Left renal pelvis (tissue), 4 donors: ENCODE measurements around the gene HIGD2A. TPM values are rescaled to one million over a fixed set of nuclear protein-coding genes. Genes with fewer than 3 reads are reported as not detected.
"Not testable (repeated sequence)": the region's sequence is repeated elsewhere in the genome, so short reads cannot be mapped to it uniquely, and the experiment has no call there.

ENCODE experiments used
- DNase-seq, 4 donors: peaks; one replicate each; pipeline ENCODE4 v3.0.0-alpha.2; 2013; ENCODE audit warnings: low read depth in 4 of 4, low spot score in 3 of 4
- polyA plus RNA-seq, 4 donors: library from polyadenylated mRNA; unstranded; fragments of 120-200 nt; gene quantifications; one replicate each; pipeline ENCODE4 v1.2.1, GENCODE V29; 2013; ENCODE audit not compliant: insufficient read length in 4 of 4

Gene HIGD2A
- polyA plus RNA-seq, 4 donors: 70.6 to 126 (median 102) TPM

- DNase-seq: no peak
Observed at GRCh38 chr5:176394096-176394495, 5.5 kb downstream of the HIGD2A start.

GRCh38 chr5:176394881-176395675 lies 6.5 kb downstream of the HIGD2A start:
- DNase-seq: no peak

GRCh38 chr5:176396330-176396729 lies 7.8 kb downstream of the HIGD2A start:
- no peak for DNase-seq

GRCh38 chr5:176397736-176398420 lies 9.3 kb downstream of the HIGD2A start:
- no peak for DNase-seq

GRCh38 chr5:176400382-176401156 lies 12.0 kb downstream of the HIGD2A start:
- no peak for DNase-seq

- no peak for DNase-seq
Observed at GRCh38 chr5:176401281-176402205, 13.0 kb downstream of the HIGD2A start.

GRCh38 chr5:176405656-176406435 lies 17.3 kb downstream of the HIGD2A start:
- no peak for DNase-seq

- no peak for DNase-seq
Observed at GRCh38 chr5:176406436-176407052, 18.0 kb downstream of the HIGD2A start.

GRCh38 chr5:176407456-176408251 lies 19.1 kb downstream of the HIGD2A start:
- DNase-seq: no peak

GRCh38 chr5:176408252-176408573 lies 19.7 kb downstream of the HIGD2A start:
- not testable (repeated sequence) for DNase-seq

- DNase-seq: no peak
Observed at GRCh38 chr5:176408590-176408989, 20.0 kb downstream of the HIGD2A start.

GRCh38 chr5:176409765-176410164 lies 21.2 kb downstream of the HIGD2A start:
- DNase-seq: no peak

- DNase-seq: no peak
Observed at GRCh38 chr5:176410486-176411180, 22.1 kb downstream of the HIGD2A start.

GRCh38 chr5:176412517-176413254 lies 24.1 kb downstream of the HIGD2A start:
- DNase-seq: no peak

- DNase-seq: no peak
Observed at GRCh38 chr5:176413255-176413565, 24.7 kb downstream of the HIGD2A start.

- DNase-seq: no peak
Observed at GRCh38 chr5:176413709-176414191, 25.2 kb downstream of the HIGD2A start.

- no peak for DNase-seq
Observed at GRCh38 chr5:176414704-176415103, 26.2 kb downstream of the HIGD2A start.
